Measurements from ENCODE around the gene FGF11.
A peak's percentile ranks its signal among the peaks of the same experiment; 100 is the strongest.

FGF11 gene

DNA sequence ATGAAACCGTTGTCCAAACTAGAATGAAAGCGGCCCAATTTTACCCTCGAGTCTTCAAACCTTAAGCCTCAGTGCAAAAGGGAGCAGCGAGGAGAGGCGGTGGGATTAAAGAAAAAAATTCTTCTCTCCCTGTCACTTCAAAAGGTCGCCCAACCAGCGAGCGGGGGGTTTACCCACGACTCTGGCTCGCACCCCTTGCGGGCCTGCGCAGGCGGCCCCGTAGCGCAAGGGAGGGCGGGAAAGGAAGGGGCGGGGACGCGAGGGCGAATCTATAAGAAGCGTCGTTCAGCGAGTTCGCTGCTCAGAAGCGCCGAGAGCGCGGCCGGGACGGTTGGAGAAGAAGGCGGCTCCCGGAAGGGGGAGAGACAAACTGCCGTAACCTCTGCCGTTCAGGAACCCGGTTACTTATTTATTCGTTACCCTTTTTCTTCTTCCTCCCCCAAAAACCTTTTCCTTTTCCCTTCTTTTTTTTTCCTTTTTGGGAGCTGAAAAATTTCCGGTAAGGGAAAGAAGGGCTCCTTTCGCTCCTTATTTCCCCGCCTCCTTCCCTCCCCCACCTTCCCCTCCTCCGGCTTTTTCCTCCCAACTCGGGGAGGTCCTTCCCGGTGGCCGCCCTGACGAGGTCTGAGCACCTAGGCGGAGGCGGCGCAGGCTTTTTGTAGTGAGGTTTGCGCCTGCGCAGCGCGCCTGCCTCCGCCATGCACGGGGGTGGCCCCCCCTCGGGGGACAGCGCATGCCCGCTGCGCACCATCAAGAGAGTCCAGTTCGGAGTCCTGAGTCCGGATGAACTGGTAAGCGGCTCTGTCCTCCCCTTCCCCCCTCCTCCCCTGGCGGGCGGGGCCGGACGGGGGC, 45.0 kb downstream of the FGF11 start, which contains the start of gene POLR2A (continued):
- TF ChIP-seq ZNF174 (tag by site-specific recombination; IDR thresholded peaks at IDR 0.05): no peak
- TF ChIP-seq, protein P1, sequence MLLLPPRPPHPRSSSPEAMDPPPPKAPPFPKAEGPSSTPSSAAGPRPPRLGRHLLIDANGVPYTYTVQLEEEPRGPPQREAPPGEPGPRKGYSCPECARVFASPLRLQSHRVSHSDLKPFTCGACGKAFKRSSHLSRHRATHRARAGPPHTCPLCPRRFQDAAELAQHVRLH (tag by site-specific recombination; IDR thresholded peaks at IDR 0.05): peak; percentile 78; the same call in 1 of the 2 replicates
- no peak for TF ChIP-seq ZNF510 (tag by site-specific recombination; IDR thresholded peaks at IDR 0.05; ENCODE audit: insufficient replicate concordance)
- TF ChIP-seq SP2 (tag by site-specific recombination; IDR thresholded peaks at IDR 0.05): peak; percentile 83
- TF ChIP-seq HOXC10 (CRISPR knock-in tag; IDR thresholded peaks at IDR 0.05): no peak
- no peak for TF ChIP-seq ZNF266 (tag by site-specific recombination; IDR thresholded peaks at IDR 0.05; ENCODE audit: low read depth)
- peak; percentile 96 for TF ChIP-seq ZNF2 (tag by site-specific recombination; IDR thresholded peaks at IDR 0.05)
- peak; percentile 90; the same call in 1 of the 2 replicates for TF ChIP-seq ZNF747 (tag by site-specific recombination; IDR thresholded peaks at IDR 0.05)
- TF ChIP-seq EGR2 (tag by site-specific recombination; IDR thresholded peaks at IDR 0.05; ENCODE audit: low read depth): peak; percentile 58; the same call in 1 of the 2 replicates
- TF ChIP-seq, protein P2, sequence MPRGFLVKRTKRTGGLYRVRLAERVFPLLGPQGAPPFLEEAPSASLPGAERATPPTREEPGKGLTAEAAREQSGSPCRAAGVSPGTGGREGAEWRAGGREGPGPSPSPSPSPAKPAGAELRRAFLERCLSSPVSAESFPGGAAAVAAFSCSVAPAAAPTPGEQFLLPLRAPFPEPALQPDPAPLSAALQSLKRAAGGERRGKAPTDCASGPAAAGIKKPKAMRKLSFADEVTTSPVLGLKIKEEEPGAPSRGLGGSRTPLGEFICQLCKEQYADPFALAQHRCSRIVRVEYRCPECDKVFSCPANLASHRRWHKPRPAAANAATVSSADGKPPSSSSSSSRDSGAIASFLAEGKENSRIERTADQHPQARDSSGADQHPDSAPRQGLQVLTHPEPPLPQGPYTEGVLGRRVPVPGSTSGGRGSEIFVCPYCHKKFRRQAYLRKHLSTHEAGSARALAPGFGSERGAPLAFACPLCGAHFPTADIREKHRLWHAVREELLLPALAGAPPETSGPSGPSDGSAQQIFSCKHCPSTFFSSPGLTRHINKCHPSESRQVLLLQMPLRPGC (tag by site-specific recombination; IDR thresholded peaks at IDR 0.05): peak; percentile 38; the same call in 1 of the 2 replicates
- no peak; the same call in 1 of the 2 replicates for TF ChIP-seq ZNF768 (tag by site-specific recombination; IDR thresholded peaks at IDR 0.05)
- TF ChIP-seq, protein P3, sequence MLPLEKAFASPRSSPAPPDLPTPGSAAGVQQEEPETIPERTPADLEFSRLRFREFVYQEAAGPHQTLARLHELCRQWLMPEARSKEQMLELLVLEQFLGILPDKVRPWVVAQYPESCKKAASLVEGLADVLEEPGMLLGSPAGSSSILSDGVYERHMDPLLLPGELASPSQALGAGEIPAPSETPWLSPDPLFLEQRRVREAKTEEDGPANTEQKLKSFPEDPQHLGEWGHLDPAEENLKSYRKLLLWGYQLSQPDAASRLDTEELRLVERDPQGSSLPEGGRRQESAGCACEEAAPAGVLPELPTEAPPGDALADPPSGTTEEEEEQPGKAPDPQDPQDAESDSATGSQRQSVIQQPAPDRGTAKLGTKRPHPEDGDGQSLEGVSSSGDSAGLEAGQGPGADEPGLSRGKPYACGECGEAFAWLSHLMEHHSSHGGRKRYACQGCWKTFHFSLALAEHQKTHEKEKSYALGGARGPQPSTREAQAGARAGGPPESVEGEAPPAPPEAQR (tag by site-specific recombination; IDR thresholded peaks at IDR 0.05): peak; percentile 48; the same call in 1 of the 2 replicates
- TF ChIP-seq ZBTB11 (tag by site-specific recombination; conservative IDR thresholded peaks at IDR 0.05; ENCODE audit: low read depth): peak; percentile 78
- TF ChIP-seq KLF8 (tag by site-specific recombination; IDR thresholded peaks at IDR 0.05): peak; percentile 96
- peak; percentile 75; the same call in 1 of the 2 replicates for TF ChIP-seq MZF1 (tag by site-specific recombination; IDR thresholded peaks at IDR 0.05; ENCODE audit: borderline replicate concordance)
- TF ChIP-seq KLF7 (tag by site-specific recombination; IDR thresholded peaks at IDR 0.05; ENCODE audit: borderline replicate concordance): peak; percentile 70
- peak; percentile 80 for TF ChIP-seq GLIS1 (tag by site-specific recombination; IDR thresholded peaks at IDR 0.05)
- TF ChIP-seq ZBTB1 (tag by site-specific recombination; IDR thresholded peaks at IDR 0.05): 0 out of 2 replicates have a peak, but pooled peaks have one; percentile 35
- TF ChIP-seq ZNF19 (tag by site-specific recombination; IDR thresholded peaks at IDR 0.05; ENCODE audit: low read depth): no peak
- no peak for TF ChIP-seq ZNF416 (tag by site-specific recombination; IDR thresholded peaks at IDR 0.05)
- TF ChIP-seq ZNF830 (tag by site-specific recombination; IDR thresholded peaks at IDR 0.05; ENCODE audit: low read depth): no peak
- TF ChIP-seq, protein P4, sequence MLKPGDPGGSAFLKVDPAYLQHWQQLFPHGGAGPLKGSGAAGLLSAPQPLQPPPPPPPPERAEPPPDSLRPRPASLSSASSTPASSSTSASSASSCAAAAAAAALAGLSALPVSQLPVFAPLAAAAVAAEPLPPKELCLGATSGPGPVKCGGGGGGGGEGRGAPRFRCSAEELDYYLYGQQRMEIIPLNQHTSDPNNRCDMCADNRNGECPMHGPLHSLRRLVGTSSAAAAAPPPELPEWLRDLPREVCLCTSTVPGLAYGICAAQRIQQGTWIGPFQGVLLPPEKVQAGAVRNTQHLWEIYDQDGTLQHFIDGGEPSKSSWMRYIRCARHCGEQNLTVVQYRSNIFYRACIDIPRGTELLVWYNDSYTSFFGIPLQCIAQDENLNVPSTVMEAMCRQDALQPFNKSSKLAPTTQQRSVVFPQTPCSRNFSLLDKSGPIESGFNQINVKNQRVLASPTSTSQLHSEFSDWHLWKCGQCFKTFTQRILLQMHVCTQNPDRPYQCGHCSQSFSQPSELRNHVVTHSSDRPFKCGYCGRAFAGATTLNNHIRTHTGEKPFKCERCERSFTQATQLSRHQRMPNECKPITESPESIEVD (tag by site-specific recombination; IDR thresholded peaks at IDR 0.05): 0 out of 2 replicates have a peak, but pooled peaks have one; percentile 41
- no peak for TF ChIP-seq ZNF555 (tag by site-specific recombination; conservative IDR thresholded peaks at IDR 0.05)
- TF ChIP-seq ZNF354C (tag by site-specific recombination; IDR thresholded peaks at IDR 0.05; ENCODE audit: borderline replicate concordance, low read depth): no peak
- no peak for TF ChIP-seq BCL11B (tag by site-specific recombination; IDR thresholded peaks at IDR 0.05; ENCODE audit: low read depth)
- no peak for TF ChIP-seq ZFP3 (tag by site-specific recombination; IDR thresholded peaks at IDR 0.05; ENCODE audit: low read depth)
- peak; percentile 54 for TF ChIP-seq ZNF623 (tag by site-specific recombination; IDR thresholded peaks at IDR 0.05)
- TF ChIP-seq SP7 (tag by site-specific recombination; IDR thresholded peaks at IDR 0.05): peak; percentile 93
- peak; percentile 66; the same call in 1 of the 2 replicates for TF ChIP-seq ZNF221 (tag by site-specific recombination; IDR thresholded peaks at IDR 0.05; ENCODE audit: borderline replicate concordance)
- TF ChIP-seq WT1 (tag by site-specific recombination; IDR thresholded peaks at IDR 0.05): peak; percentile 78
- no peak for TF ChIP-seq SALL2 (tag by site-specific recombination; IDR thresholded peaks at IDR 0.05; ENCODE audit: borderline replicate concordance)
